Heart right ventricle (tissue), 16 donors: ENCODE data around the gene FHIT. TPM values are rescaled to one million over a fixed set of nuclear protein-coding genes. Genes with fewer than 3 reads are reported as not detected.

Source experiments
- ATAC-seq, 8 donors: fragments of 200-7000 bp; cut with Tn5 transposase; one replicate each; pipeline ENCODE4 v1.9.1; 2020; ENCODE audit warnings: mild to moderate bottlenecking in 8 of 8, moderate library complexity in 8 of 8, moderate number of reproducible peaks in 1 of 8
- DNase-seq, 2 donors: peaks; one replicate each; pipeline ENCODE4 v3.0.0-alpha.2; 2020
- H3K27ac ChIP-seq, 10 donors: fragments of 200-600 bp; sonication (generic) in 2 of 10; one replicate each; pipeline versions ENCODE4 v1.5.0 to v1.8.0; 2020 to 2022; ENCODE audit warnings: mild to moderate bottlenecking in 3 of 10
- H3K27me3 ChIP-seq, 7 donors: fragments of 200-600 bp; one replicate each; pipeline ENCODE4 v1.8.0; 2021 to 2022; ENCODE audit warnings: mild to moderate bottlenecking in 2 of 7
- H3K36me3 ChIP-seq, 9 donors: fragments of 200-600 bp; sonication (generic) in 1 of 9; one replicate each; pipeline versions ENCODE4 v1.5.0 to v1.8.0; 2020 to 2022; ENCODE audit warnings: mild to moderate bottlenecking in 2 of 9
- H3K4me1 ChIP-seq, 9 donors: fragments of 200-600 bp; sonication (generic) in 1 of 9; one replicate each; pipeline versions ENCODE4 v1.5.0 to v1.8.0; 2020 to 2022; ENCODE audit warnings: mild to moderate bottlenecking in 4 of 9
- H3K4me3 ChIP-seq, 10 donors: fragments of 200-600 bp; sonication (generic) in 2 of 10; one replicate each; pipeline versions ENCODE4 v1.5.0 to v1.8.0; 2020 to 2022; ENCODE audit warnings: mild to moderate bottlenecking in 7 of 10, moderate library complexity in 2 of 10
- H3K9me3 ChIP-seq, 11 donors: fragments of 200-600 bp in 10 of 11; sonication (generic) in 2 of 11; one replicate each; pipeline versions ENCODE4 v1.5.0 to v1.8.0; 2013 to 2022; ENCODE audit warnings: mild to moderate bottlenecking in 2 of 11, control low read depth in 1 of 11, moderate library complexity in 1 of 11
- CTCF ChIP-seq, 9 donors: fragments of 200-600 bp; sonication (generic) in 2 of 9; IDR thresholded peaks; one replicate each; pipeline versions ENCODE4 v1.5.0 to v1.8.0; 2021 to 2022; ENCODE audit warnings: antibody characterized with exemption in 9 of 9, mild to moderate bottlenecking in 5 of 9, moderate library complexity in 1 of 9
- WGBS, 2 donors: extraction: QIAGEN DNeasy Blood & Tissue Kit; methylation state at CpG; one replicate each; pipeline ENCODE4 v1.1.7; 2013; ENCODE audit warnings: inconsistent platforms in 1 of 2; 5-methylcytosine and 5-hydroxymethylcytosine counted together
- intact Hi-C, 10 donors: fragments of 100-400 bp; cut with DNase I; formaldehyde crosslinking; loops; one replicate each; pipeline versions ENCODE4 v1.11.1 to v1.14.2; 2022
- polyA plus RNA-seq, 2 donors: library from polyadenylated mRNA; stranded (reverse); fragments of 200-250 nt; gene quantifications; one replicate each; pipeline ENCODE4 v1.2.3, GENCODE V29; 2013
- total RNA-seq, 10 donors: library from RNA; stranded (reverse); fragmentation: NEBNext Ultra II Directional in 3 of 10; extraction: Animal tissue kit (Norgen Biotek cat#: 25700) in 3 of 10; gene quantifications; one replicate each; pipeline versions ENCODE4 v1.2.1 to v1.2.4, GENCODE V29; 2021 to 2023
- donor health status: Arrhythmogenic right ventricular cardiomyopathy.
- donor health status: ischemic (EF 13 %, LVEDD 7.1; RV severe dilation, severe dysfunction).
- donor health status: healthy with polysubstance abuse.
- donor health status: DM: no; HTN: yes; CAD: no.
- donor health status: DM: no; HTN: no; CAD: no.
- donor health status: ischemic (EF 25% LVEDD 6.9; RV normal size, moderate dysfunction).
- donor health status: ischemic (EF 25% LVEDD 5.7; RV mildly dilated, moderate dysfunction).
- donor health status: healthy.
- donor health status: DM: yes; HTN: yes; CAD: no.
- donor health status: Ischemic cardiomyopathy.
- donor health status: ischemic (EF 35%, LVEDD 5.7; RV mildly dilated, moderate dysfunction).
- donor health status: nonischemic (EF 11% LVEDD 7.7; RV severe dilation, severe dysfunction).
- donor health status: DM: yes; HTN: yes; CAD: no.
- donor health status: PGD.
- donor health status: ischemic (EF 29% LVEDD 5.4; RV normal size, mild dysfunction).
- donor health status: nonischemic (EF 23%, LVEDD 6.1; RV moderate dilation, normal function).

The FHIT gene
- total and polyA plus RNA-seq, 12 donors, result 4.7 to 25.5 (median 18.3) TPM

- WGBS, 2 donors, result 67 to 70% methylated on average over 2 of the region's 2 CpGs
- Histone ChIP-seq H3K36me3 (no peaks in the 10 kb centered on the region), H3K4me1 (peaks cover 0 to 17% (median 7%) of the 10 kb centered on the region in 9 donors), H3K9me3 (no peaks in the 10 kb centered on the region), H3K4me3 (no peak overlapping the region), H3K27me3 (no peaks in the 10 kb centered on the region), H3K27ac (no peak overlapping the region)
- intact Hi-C loops, result loop anchor here in 1 of 10 donors (10.0 kb wide), 1 partner anchor 206 kb away; no protein-coding TSS in a partner anchor
- TF ChIP-seq CTCF (IDR thresholded peaks at IDR 0.05), result no peak
- DNase-seq (no peak), ATAC-seq (no peak)
Measured at GRCh38 chr3:59810606-59811005, 1440.6 kb downstream of the FHIT start.

GRCh38 chr3:59809710-59810444 is 1441.4 kb downstream of the FHIT start:
- H3K27ac ChIP-seq, result no peak overlapping the region
- no peak overlapping the region for H3K4me3 ChIP-seq
- no peaks in the 10 kb centered on the region for H3K27me3 ChIP-seq
- ATAC-seq, result peak in 2 of 8 donors; percentile 32 to 58
- peak in 7 of 9 donors; percentile 28 to 46 (median 41) for TF ChIP-seq CTCF (IDR thresholded peaks at IDR 0.05)
- peaks cover 0 to 17% (median 7%) of the 10 kb centered on the region in 9 donors for H3K4me1 ChIP-seq
- H3K36me3 ChIP-seq, result no peaks in the 10 kb centered on the region
- H3K9me3 ChIP-seq, result no peaks in the 10 kb centered on the region
- intact Hi-C loops, result loop anchor here in 1 of 10 donors (10.0 kb wide), 1 partner anchor 205 kb away; no protein-coding TSS in a partner anchor
- WGBS, 2 donors, result 67 to 76% methylated on average over 8 of the region's 8 CpGs
- no peak for DNase-seq

GRCh38 chr3:59809016-59809415 is 1442.2 kb downstream of the FHIT start:
- H3K4me1 ChIP-seq, result peaks cover 0 to 17% (median 7%) of the 10 kb centered on the region in 9 donors
- no peak for TF ChIP-seq CTCF (IDR thresholded peaks at IDR 0.05)
- H3K36me3 ChIP-seq, result no peaks in the 10 kb centered on the region
- no peaks in the 10 kb centered on the region for H3K9me3 ChIP-seq
- no peak for DNase-seq
- no peak overlapping the region for H3K27ac ChIP-seq
- H3K27me3 ChIP-seq, result no peaks in the 10 kb centered on the region
- no peak for ATAC-seq
- intact Hi-C loops, result no loop called here
- H3K4me3 ChIP-seq, result no peak overlapping the region
- 70 to 84% methylated on average over 4 of the region's 4 CpGs for WGBS, 2 donors

- no peak for ATAC-seq
Measured at GRCh38 chr3:59808446-59808845, 1442.8 kb downstream of the FHIT start.

More at GRCh38 chr3:59808446-59808845, 1442.8 kb downstream of the FHIT start:
- peaks cover 0 to 15% (median 7%) of the 10 kb centered on the region in 9 donors for H3K4me1 ChIP-seq
- no peak overlapping the region for H3K27ac ChIP-seq
- 87 to 91% methylated on average over 7 of the region's 7 CpGs for WGBS, 2 donors
- no peaks in the 10 kb centered on the region for H3K27me3 ChIP-seq
- intact Hi-C loops, result no loop called here
- no peaks in the 10 kb centered on the region for H3K9me3 ChIP-seq
- no peaks in the 10 kb centered on the region for H3K36me3 ChIP-seq
- no peak overlapping the region for H3K4me3 ChIP-seq
- no peak for DNase-seq
- no peak for TF ChIP-seq CTCF (IDR thresholded peaks at IDR 0.05)
